Keratinocyte (primary cell): ENCODE measurements around the gene SUSD3.

ENCODE experiments used
- EZH2 ChIP-seq: IDR thresholded peaks from one replicate; pipeline ENCODE4 v1.6.1; 2012; ENCODE audit warnings: inconsistent platforms, mild to moderate bottlenecking, low read length, moderate library complexity
- TF ChIP-seq, protein P1 (sequence below), 3 experiments: IDR thresholded peaks in 1 of 3; conservative IDR thresholded peaks in 1 of 3; optimal IDR thresholded peaks in 1 of 3; 2 replicates in 2 of 3; 3 replicates in 1 of 3; pipeline versions ENCODE3 to v1.5.1; 2011; ENCODE audit warnings: low read length in 3 of 3, mild to moderate bottlenecking in 3 of 3, moderate library complexity in 2 of 3, control low read depth in 1 of 3, inconsistent platforms in 1 of 3; ENCODE audit not compliant: insufficient read depth in 2 of 3; ENCODE audit errors: extremely low read depth in 1 of 3

DNA sequence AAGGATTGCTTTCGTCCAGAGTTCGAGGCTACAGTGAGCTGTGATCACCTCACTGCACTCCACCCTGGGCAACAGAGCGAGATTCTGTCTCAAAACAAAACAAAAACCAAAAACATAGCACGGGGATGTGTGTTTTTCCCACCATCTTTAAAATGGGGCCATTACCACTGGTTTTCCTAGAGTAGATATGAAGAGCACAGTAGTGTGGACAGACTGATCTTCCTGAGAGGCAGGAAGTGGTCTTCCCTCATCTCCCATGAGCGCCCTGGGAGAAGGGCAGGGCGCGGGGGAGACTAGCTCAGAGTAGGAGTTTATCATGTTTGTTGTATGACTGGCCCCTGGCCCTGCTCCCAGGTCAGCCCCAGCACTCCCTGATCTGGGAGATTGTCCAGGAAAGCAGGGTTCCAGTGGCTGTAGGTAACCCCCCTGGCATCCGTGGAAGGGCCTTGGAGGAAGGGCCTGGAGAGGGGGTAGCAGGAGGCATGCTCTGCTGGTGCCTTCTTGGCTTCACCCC, 2.3 kb downstream of the SUSD3 start:
- TF ChIP-seq, protein P1, sequence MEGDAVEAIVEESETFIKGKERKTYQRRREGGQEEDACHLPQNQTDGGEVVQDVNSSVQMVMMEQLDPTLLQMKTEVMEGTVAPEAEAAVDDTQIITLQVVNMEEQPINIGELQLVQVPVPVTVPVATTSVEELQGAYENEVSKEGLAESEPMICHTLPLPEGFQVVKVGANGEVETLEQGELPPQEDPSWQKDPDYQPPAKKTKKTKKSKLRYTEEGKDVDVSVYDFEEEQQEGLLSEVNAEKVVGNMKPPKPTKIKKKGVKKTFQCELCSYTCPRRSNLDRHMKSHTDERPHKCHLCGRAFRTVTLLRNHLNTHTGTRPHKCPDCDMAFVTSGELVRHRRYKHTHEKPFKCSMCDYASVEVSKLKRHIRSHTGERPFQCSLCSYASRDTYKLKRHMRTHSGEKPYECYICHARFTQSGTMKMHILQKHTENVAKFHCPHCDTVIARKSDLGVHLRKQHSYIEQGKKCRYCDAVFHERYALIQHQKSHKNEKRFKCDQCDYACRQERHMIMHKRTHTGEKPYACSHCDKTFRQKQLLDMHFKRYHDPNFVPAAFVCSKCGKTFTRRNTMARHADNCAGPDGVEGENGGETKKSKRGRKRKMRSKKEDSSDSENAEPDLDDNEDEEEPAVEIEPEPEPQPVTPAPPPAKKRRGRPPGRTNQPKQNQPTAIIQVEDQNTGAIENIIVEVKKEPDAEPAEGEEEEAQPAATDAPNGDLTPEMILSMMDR (optimal IDR thresholded peaks at IDR 0.05 in 1 of 3, IDR thresholded peaks at IDR 0.05 in 1 of 3, conservative IDR thresholded peaks at IDR 0.05 in 1 of 3; ENCODE audit: extremely low read depth in 1 of 3, insufficient read depth in 2 of 3, low read length in 3 of 3): no peak
- no peak for TF ChIP-seq EZH2
